Keratinocyte (primary cell): ENCODE results near the gene LAD1. TPM values are rescaled to one million over a fixed set of nuclear protein-coding genes. Genes with fewer than 3 reads are reported as not detected.

Experiments used
- DNase-seq: peaks from one replicate; pipeline ENCODE4 v3.0.0-alpha.2; 2011; ENCODE audit warnings: low read depth, missing footprints, low spot score
- FAIRE-seq: peaks from 2 replicates; lab custom pipeline; 2011; peaks lifted over from hg19 to GRCh38; lab: Jason Lieb, UNC
- H2AFZ ChIP-seq: 2 replicates; pipeline ENCODE4 v1.6.0; 2012; ENCODE audit warnings: low read length, control low read depth, inconsistent platforms; ENCODE audit not compliant: control insufficient read depth
- H3K27ac ChIP-seq: 2 replicates; pipeline ENCODE4 v1.5.1; 2011; ENCODE audit warnings: low read length; ENCODE audit not compliant: control insufficient read depth, insufficient read depth
- H3K27me3 ChIP-seq: 3 replicates; pipeline ENCODE4 v1.6.0; 2011; ENCODE audit warnings: low read length; ENCODE audit not compliant: control insufficient read depth, insufficient read depth; ENCODE audit errors: extremely low read depth
- H3K36me3 ChIP-seq, 2 experiments: 2 replicates in 1 of 2; 3 replicates in 1 of 2; pipeline ENCODE4 v1.5.1; 2011; ENCODE audit warnings: low read length in 2 of 2, mild to moderate bottlenecking in 1 of 2; ENCODE audit not compliant: control insufficient read depth in 2 of 2, insufficient read depth in 2 of 2; ENCODE audit errors: extremely low read depth in 1 of 2
- H3K4me1 ChIP-seq: 3 replicates; pipeline ENCODE4 v1.5.1; 2011; ENCODE audit warnings: low read length; ENCODE audit not compliant: control insufficient read depth, insufficient read depth; ENCODE audit errors: extremely low read depth
- H3K4me2 ChIP-seq: 3 replicates; pipeline ENCODE4 v1.6.0; 2011; ENCODE audit warnings: low read depth, low read length; ENCODE audit not compliant: control insufficient read depth, insufficient read depth; ENCODE audit errors: extremely low read depth
- H3K4me3 ChIP-seq, 3 experiments: fragments of 200-600 bp in 1 of 3; sonication (generic) in 1 of 3; 2 replicates in 2 of 3; 3 replicates in 1 of 3; pipeline ENCODE4 v1.5.1; 2011 to 2016; ENCODE audit warnings: low read length in 3 of 3, mild to moderate bottlenecking in 3 of 3, control low read depth in 2 of 3, inconsistent platforms in 1 of 3, low read depth in 1 of 3, mixed read lengths in 1 of 3, mixed run types in 1 of 3, moderate library complexity in 1 of 3; ENCODE audit not compliant: control insufficient read depth in 2 of 3, insufficient read depth in 2 of 3; ENCODE audit errors: extremely low read depth in 1 of 3
- H3K79me2 ChIP-seq: 2 replicates; pipeline ENCODE4 v1.6.0; 2012; ENCODE audit warnings: low read length; ENCODE audit not compliant: control insufficient read depth, insufficient read depth
- H3K9ac ChIP-seq: 3 replicates; pipeline ENCODE4 v1.6.0; 2011; ENCODE audit warnings: low read length; ENCODE audit not compliant: control insufficient read depth, insufficient read depth; ENCODE audit errors: extremely low read depth
- H3K9me1 ChIP-seq: 3 replicates; pipeline ENCODE4 v1.6.0; 2011; ENCODE audit warnings: low read length; ENCODE audit not compliant: control insufficient read depth, insufficient read depth; ENCODE audit errors: extremely low read depth
- H3K9me3 ChIP-seq: 2 replicates; pipeline ENCODE4 v1.5.1; 2012; ENCODE audit warnings: low read depth, low read length; ENCODE audit not compliant: control insufficient read depth
- H4K20me1 ChIP-seq: 3 replicates; pipeline ENCODE4 v1.6.0; 2011; ENCODE audit warnings: low read length; ENCODE audit not compliant: control insufficient read depth, insufficient read depth; ENCODE audit errors: extremely low read depth
- CTCF ChIP-seq, 3 experiments: IDR thresholded peaks in 1 of 3; conservative IDR thresholded peaks in 1 of 3; optimal IDR thresholded peaks in 1 of 3; 2 replicates in 2 of 3; 3 replicates in 1 of 3; pipeline versions ENCODE3 to v1.5.1; 2011; ENCODE audit warnings: low read length in 3 of 3, mild to moderate bottlenecking in 3 of 3, moderate library complexity in 2 of 3, control low read depth in 1 of 3, inconsistent platforms in 1 of 3; ENCODE audit not compliant: insufficient read depth in 2 of 3; ENCODE audit errors: extremely low read depth in 1 of 3
- EZH2 ChIP-seq: IDR thresholded peaks from one replicate; pipeline ENCODE4 v1.6.1; 2012; ENCODE audit warnings: inconsistent platforms, mild to moderate bottlenecking, low read length, moderate library complexity
- dilution Hi-C: fragments of 300-500 bp; cut with MboI; formaldehyde crosslinking; loops from one replicate; pipeline ENCODE4 v1.7.0; 2020; ENCODE audit warnings: low sequenced_read_pairs; ENCODE audit not compliant: extremely low pct_ligation_motif_present
- polyA plus RNA-seq, 5 experiments: library from polyadenylated mRNA; depleted of rRNA in 3 of 5; stranded (reverse) in 3 of 5; stranded (forward) in 1 of 5; unstranded in 1 of 5; fragments of >200 nt; gene quantifications; 1 replicate in 1 of 5; 2 replicates in 3 of 5; 3 replicates in 1 of 5; pipeline versions ENCODE4 v1.2.1 to v1.2.3, GENCODE V29; 2011 to 2012; ENCODE audit warnings: missing spikeins in 2 of 5, low read depth in 1 of 5, low replicate concordance in 1 of 5

Gene LAD1
- polyA plus RNA-seq, 1 donor (not counting 4 experiments of a cell fraction or from before 2014, with no cell fraction given), result 82.9 TPM

DNA sequence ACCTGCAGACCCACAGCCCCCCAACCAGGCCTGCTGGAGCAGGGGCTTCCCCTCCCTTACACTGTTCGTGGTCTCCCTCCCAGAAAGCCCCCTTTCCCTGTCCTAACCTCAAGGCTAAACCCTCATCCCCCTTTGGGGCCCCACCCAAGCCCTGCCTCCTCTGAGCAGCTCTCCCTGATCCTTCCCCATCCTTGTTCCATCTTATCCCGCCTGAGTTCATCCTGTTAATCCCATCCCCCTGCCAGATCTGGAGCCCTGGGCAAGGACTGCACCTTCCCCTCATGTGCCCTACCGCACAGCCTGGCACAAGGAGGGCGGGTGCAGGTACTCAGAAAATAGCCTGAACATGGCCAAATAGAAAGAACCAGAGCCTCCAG lies 14.7 kb downstream of the LAD1 start:
- H3K27me3 ChIP-seq, result no peaks in the 10 kb centered on the region

GRCh38 chr1:201383647-201384405 lies 15.3 kb downstream of the LAD1 start:
- Histone ChIP-seq H3K79me2 (peaks cover 8% of the 10 kb centered on the region), H3K9me1 (no peaks in the 10 kb centered on the region), H3K4me3 (no peak overlapping the region), H3K9me3 (no peaks in the 10 kb centered on the region), H4K20me1 (peaks cover 18% of the 10 kb centered on the region), H3K27me3 (no peaks in the 10 kb centered on the region), H3K27ac (peak overlapping the region; percentile 42), H2AFZ (no peak overlapping the region), H3K9ac (no peak overlapping the region), H3K36me3 (peaks cover 48 to 52% of the 10 kb centered on the region in 2 experiments), H3K4me1 (peaks cover 25% of the 10 kb centered on the region), H3K4me2 (peak overlapping the region; percentile 7)
- DNase-seq (no peak), FAIRE-seq (peak; percentile 39)
- TF ChIP-seq EZH2, result no peak
- no peak for TF ChIP-seq CTCF (optimal IDR thresholded peaks at IDR 0.05 in 1 of 3, IDR thresholded peaks at IDR 0.05 in 1 of 3, conservative IDR thresholded peaks at IDR 0.05 in 1 of 3; ENCODE audit: extremely low read depth in 1 of 3, insufficient read depth in 2 of 3, low read length in 3 of 3)
- dilution Hi-C loops, result no loop called here

More for the DNA sequence above, 14.7 kb downstream of the LAD1 start:
- Histone ChIP-seq H3K36me3 (peaks cover 52% of the 10 kb centered on the region in 2 experiments), H3K9me1 (no peaks in the 10 kb centered on the region), H3K4me1 (peaks cover 25% of the 10 kb centered on the region), H4K20me1 (peaks cover 18% of the 10 kb centered on the region), H3K9me3 (no peaks in the 10 kb centered on the region), H3K27ac (no peak overlapping the region), H3K79me2 (peaks cover 11% of the 10 kb centered on the region), H3K9ac (no peak overlapping the region), H2AFZ (no peak overlapping the region), H3K4me2 (peak overlapping the region; percentile 7), H3K4me3 (no peak overlapping the region)
- dilution Hi-C loops, result no loop called here
- no peak for FAIRE-seq
- DNase-seq, result no peak
- no peak for TF ChIP-seq EZH2
- TF ChIP-seq CTCF (optimal IDR thresholded peaks at IDR 0.05 in 1 of 3, IDR thresholded peaks at IDR 0.05 in 1 of 3, conservative IDR thresholded peaks at IDR 0.05 in 1 of 3; ENCODE audit: extremely low read depth in 1 of 3, insufficient read depth in 2 of 3, low read length in 3 of 3), result no peak
